GM19328 (cell line): ENCODE measurements around the gene LRRC38.

Experiments used
- ATAC-seq: cut with Tn5 transposase; IDR thresholded peaks from one replicate; pipeline ENCODE4 v1.9.1; 2021; ENCODE audit warnings: mild to moderate bottlenecking, moderate library complexity; ENCODE audit not compliant: unreplicated experiment

LRRC38 gene

GRCh38 chr1:13517193-13517812 lies 3.5 kb upstream of the LRRC38 start:
- no peak for ATAC-seq

GRCh38 chr1:13516606-13517005 lies 2.8 kb upstream of the LRRC38 start:
- no peak for ATAC-seq

GRCh38 chr1:13514821-13515220 lies 1.0 kb upstream of the LRRC38 start:
- ATAC-seq: no peak

GRCh38 chr1:13513063-13513894 lies 524 bp downstream of the LRRC38 start:
- ATAC-seq: no peak

- no peak for ATAC-seq
These were observed 1.3 kb downstream of the LRRC38 start for GRCh38 chr1:13512472-13512871.

- ATAC-seq: no peak
These were observed 3.3 kb downstream of the LRRC38 start for GRCh38 chr1:13510499-13510898.

GRCh38 chr1:13507075-13507474 lies 6.7 kb downstream of the LRRC38 start:
- ATAC-seq: no peak

- no peak for ATAC-seq
These were observed 8.8 kb downstream of the LRRC38 start for GRCh38 chr1:13505020-13505419.

- no peak for ATAC-seq
These were observed 13.0 kb downstream of the LRRC38 start for GRCh38 chr1:13500806-13501205.

- ATAC-seq: no peak
These were observed 14.4 kb downstream of the LRRC38 start for GRCh38 chr1:13499422-13499821.

GRCh38 chr1:13498553-13498952 lies 15.2 kb downstream of the LRRC38 start:
- no peak for ATAC-seq

- no peak for ATAC-seq
These were observed 18.6 kb downstream of the LRRC38 start for GRCh38 chr1:13495186-13495585.

- no peak for ATAC-seq
These were observed 19.1 kb downstream of the LRRC38 start for GRCh38 chr1:13494712-13495111.

GRCh38 chr1:13494025-13494424 lies 19.8 kb downstream of the LRRC38 start:
- ATAC-seq: no peak

- no peak for ATAC-seq
These were observed 21.1 kb downstream of the LRRC38 start for GRCh38 chr1:13492711-13493110.

- no peak for ATAC-seq
These were observed 25.8 kb downstream of the LRRC38 start for GRCh38 chr1:13487957-13488356.

GRCh38 chr1:13487143-13487868 lies 26.5 kb downstream of the LRRC38 start:
- no peak for ATAC-seq

GRCh38 chr1:13483946-13484345 lies 29.9 kb downstream of the LRRC38 start:
- no peak for ATAC-seq

GRCh38 chr1:13482600-13482999 lies 31.2 kb downstream of the LRRC38 start:
- no peak for ATAC-seq

GRCh38 chr1:13479171-13479856 lies 34.5 kb downstream of the LRRC38 start:
- ATAC-seq: no peak

GRCh38 chr1:13478692-13479091 lies 35.1 kb downstream of the LRRC38 start:
- ATAC-seq: no peak
